Pancreas (tissue), 10 donors: ENCODE data around the gene USP14. TPM values are rescaled to one million over a fixed set of nuclear protein-coding genes. Genes with fewer than 3 reads are reported as not detected.
A peak's percentile ranks its signal among the peaks of the same experiment; 100 is the strongest.
"Not testable (repeated sequence)": the region's sequence is repeated elsewhere in the genome, so short reads cannot be mapped to it uniquely, and the experiment has no call there.

Source experiments
- ATAC-seq, 4 donors: fragments of 200-7000 bp; cut with Tn5 transposase; one replicate each; pipeline versions ENCODE4 v1.8.0 to v1.9.1; 2020; ENCODE audit warnings: mild to moderate bottlenecking in 4 of 4, moderate library complexity in 4 of 4
- DNase-seq, 6 donors: peaks; one replicate each; pipeline ENCODE4 v3.0.0-alpha.2; 2020
- FAIRE-seq: peaks from 2 replicates; lab custom pipeline; 2012; peaks lifted over from hg19 to GRCh38; lab: Jason Lieb, UNC
- H3K27ac ChIP-seq, 4 donors: fragments of 200-600 bp; sonication (generic); 1 replicate in 3 of 4; 2 replicates in 1 of 4; pipeline versions ENCODE4 v1.5.0 to v1.8.0; 2020
- H3K27me3 ChIP-seq, 4 donors: fragments of 200-600 bp; one replicate each; pipeline ENCODE4 v1.8.0; 2021
- H3K36me3 ChIP-seq, 3 donors: fragments of 200-600 bp; sonication (generic) in 1 of 3; one replicate each; pipeline versions ENCODE4 v1.5.0 to v1.8.0; 2020 to 2021
- H3K4me1 ChIP-seq, 3 donors: fragments of 200-600 bp; one replicate each; pipeline ENCODE4 v1.8.0; 2021
- H3K4me3 ChIP-seq, 4 donors: fragments of 200-600 bp; sonication (generic) in 2 of 4; one replicate each; pipeline versions ENCODE4 v1.5.0 to v1.8.0; 2020 to 2021
- H3K9me3 ChIP-seq, 4 donors: fragments of 200-600 bp; one replicate each; pipeline ENCODE4 v1.8.0; 2021
- WGBS, 2 donors: extraction: QIAGEN DNeasy Blood & Tissue Kit; methylation state at CpG; one replicate each; pipeline ENCODE4 v1.1.7; 2013; 5-methylcytosine and 5-hydroxymethylcytosine counted together
- intact Hi-C, 3 donors: fragments of 100-400 bp; cut with DNase I; formaldehyde crosslinking; loops; one replicate each; pipeline versions ENCODE4 v1.11.1 to v1.14.2; 2022
- polyA plus RNA-seq, 2 donors: library from polyadenylated mRNA; stranded (reverse); fragments of 200-250 nt; gene quantifications; one replicate each; pipeline ENCODE4 v1.2.3, GENCODE V29; 2013
- total RNA-seq, 6 donors: library from RNA; stranded (reverse); fragmentation: NEBNext Ultra II Directional in 4 of 6; extraction: Animal tissue kit (Norgen Biotek cat#: 25700) in 4 of 6; gene quantifications; one replicate each; pipeline versions ENCODE4 v1.2.1 to v1.2.4, GENCODE V29; 2021 to 2023
- TF ChIP-seq, protein P1 (sequence below), 4 donors: fragments of 200-600 bp; sonication (generic) in 3 of 4; IDR thresholded peaks; one replicate each; pipeline versions ENCODE4 v1.5.0 to v1.8.0; 2021; ENCODE audit warnings: antibody characterized with exemption in 4 of 4
- donor health status: healthy with polysubstance abuse.
- donor health status: DM: no; HTN: no; CAD: no; lungs with moderate emphysema.
- donor health status: DM: no; HTN: no; CAD: no.
- donor health status: control.
- donor health status: control.
- donor health status: Bipolar disorder and iron deficiency.
- donor health status: DM: yes; HTN: yes; CAD: no.
- donor health status: DM: no; HTN: no; CAD: no.
- donor health status: DM: no; HTN: no; CAD: no.
- donor health status: DM: yes; HTN: yes; CAD: no.

Gene USP14
- total RNA-seq (10 to 100 TPM; 10.3 to 21.4 (median 16.6) TPM), polyA plus RNA-seq (10 to 100 TPM in 1 of 2 donors, 1 to 10 TPM in 1; 6.8 to 11.6 TPM)

DNA sequence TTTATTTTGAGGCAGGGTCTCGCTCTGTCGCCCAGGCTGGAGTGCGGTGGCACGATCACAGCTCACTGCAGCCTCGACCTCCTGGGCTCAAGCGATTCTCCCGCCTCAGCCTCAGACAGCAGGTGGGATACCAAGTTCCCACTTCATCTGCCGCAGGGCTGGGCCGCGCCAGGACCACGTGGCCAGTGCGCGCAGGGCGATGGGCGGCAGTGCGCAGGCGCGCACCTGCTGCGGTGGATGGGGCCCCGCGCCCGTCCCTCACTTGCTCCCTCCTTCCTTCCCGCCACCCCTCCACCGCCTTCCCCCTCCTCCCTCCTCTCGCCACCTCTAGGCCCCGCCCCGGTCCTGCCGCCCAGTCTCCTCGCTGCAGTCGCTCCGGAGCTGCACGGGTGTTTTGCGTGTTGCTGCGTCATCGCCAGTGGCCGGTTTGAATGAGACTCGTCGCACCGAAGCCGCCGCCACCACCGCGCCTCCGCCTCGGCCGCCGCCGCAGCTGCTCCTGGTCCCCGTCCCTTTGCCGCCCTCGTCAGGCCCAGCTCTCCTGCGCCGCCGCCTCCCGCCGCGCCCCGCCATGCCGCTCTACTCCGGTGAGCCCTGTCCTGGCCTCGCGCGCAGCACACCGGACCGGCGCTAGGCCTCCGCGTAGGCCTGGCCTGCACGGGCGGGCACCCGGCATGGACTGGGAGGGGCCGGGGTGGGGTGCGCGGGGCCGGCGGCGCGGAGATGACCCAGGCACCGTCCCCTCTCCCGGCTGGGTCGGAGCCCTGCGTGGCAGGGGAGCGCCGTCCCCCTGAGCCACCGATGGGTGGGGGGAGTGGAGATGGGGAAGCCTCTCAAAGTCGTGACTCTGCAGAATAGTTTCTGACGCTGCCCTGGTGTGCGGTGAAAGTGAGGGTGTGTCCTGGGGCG, at the start of gene USP14:
Gene USP14 (plus strand): TSS at position 430 of the 909 bp plus-strand sequence. CDS start 142 bp downstream, at position 572.
- H3K27ac ChIP-seq, result peak within 1 kb of the TSS; percentile 56 to 74 (median 70)
- peak; percentile 94 to 99 (median 97) for DNase-seq
- no peaks in the 10 kb centered on the region for H3K9me3 ChIP-seq
- H3K4me1 ChIP-seq, result peaks cover 0 to 16% (median 5%) of the 10 kb centered on the region in 3 donors
- peak within 1 kb of the TSS; percentile 49 to 95 (median 82) for H3K4me3 ChIP-seq
- no peaks in the 10 kb centered on the region for H3K27me3 ChIP-seq
- 1 to 2% methylated on average over 67 to 89 of the region's 89 CpGs for WGBS, 2 donors
- H3K36me3 ChIP-seq, result no peaks in the 10 kb centered on the region
- intact Hi-C loops, result no loop called here
- TF ChIP-seq, protein P1, sequence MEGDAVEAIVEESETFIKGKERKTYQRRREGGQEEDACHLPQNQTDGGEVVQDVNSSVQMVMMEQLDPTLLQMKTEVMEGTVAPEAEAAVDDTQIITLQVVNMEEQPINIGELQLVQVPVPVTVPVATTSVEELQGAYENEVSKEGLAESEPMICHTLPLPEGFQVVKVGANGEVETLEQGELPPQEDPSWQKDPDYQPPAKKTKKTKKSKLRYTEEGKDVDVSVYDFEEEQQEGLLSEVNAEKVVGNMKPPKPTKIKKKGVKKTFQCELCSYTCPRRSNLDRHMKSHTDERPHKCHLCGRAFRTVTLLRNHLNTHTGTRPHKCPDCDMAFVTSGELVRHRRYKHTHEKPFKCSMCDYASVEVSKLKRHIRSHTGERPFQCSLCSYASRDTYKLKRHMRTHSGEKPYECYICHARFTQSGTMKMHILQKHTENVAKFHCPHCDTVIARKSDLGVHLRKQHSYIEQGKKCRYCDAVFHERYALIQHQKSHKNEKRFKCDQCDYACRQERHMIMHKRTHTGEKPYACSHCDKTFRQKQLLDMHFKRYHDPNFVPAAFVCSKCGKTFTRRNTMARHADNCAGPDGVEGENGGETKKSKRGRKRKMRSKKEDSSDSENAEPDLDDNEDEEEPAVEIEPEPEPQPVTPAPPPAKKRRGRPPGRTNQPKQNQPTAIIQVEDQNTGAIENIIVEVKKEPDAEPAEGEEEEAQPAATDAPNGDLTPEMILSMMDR (IDR thresholded peaks at IDR 0.05), result no peak
- FAIRE-seq, result no peak
- peak; percentile 94 to 99 (median 97) for ATAC-seq

DNA sequence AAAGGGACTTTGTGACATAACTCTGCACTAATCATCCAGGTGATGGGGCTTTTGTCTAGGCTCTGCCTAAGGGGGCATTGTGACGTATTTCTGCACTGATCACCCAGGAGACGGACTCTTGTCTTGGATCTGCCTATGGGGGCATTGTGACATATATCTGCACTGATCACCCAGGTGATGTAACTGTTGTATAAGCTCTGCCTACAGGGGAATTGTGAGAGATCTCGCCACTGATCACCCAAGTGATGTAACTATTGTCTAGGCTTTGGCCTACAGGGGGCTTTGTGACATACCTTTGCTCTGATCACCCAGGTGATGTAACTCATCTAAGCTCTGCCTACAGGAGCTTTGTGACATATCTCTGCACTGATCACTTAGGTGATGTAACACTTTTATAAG, 49.7 kb upstream of the USP14 start:
- peak in 1 of 4 donors; percentile 16 for ATAC-seq
- H3K36me3 ChIP-seq, H3K4me3 ChIP-seq, H3K4me1 ChIP-seq, FAIRE-seq, H3K27ac ChIP-seq, intact Hi-C loops, H3K9me3 ChIP-seq, H3K27me3 ChIP-seq, DNase-seq: not testable (repeated sequence)
- no CpG with 5 or more reads among the region's 3 CpGs for WGBS, 2 donors

DNA sequence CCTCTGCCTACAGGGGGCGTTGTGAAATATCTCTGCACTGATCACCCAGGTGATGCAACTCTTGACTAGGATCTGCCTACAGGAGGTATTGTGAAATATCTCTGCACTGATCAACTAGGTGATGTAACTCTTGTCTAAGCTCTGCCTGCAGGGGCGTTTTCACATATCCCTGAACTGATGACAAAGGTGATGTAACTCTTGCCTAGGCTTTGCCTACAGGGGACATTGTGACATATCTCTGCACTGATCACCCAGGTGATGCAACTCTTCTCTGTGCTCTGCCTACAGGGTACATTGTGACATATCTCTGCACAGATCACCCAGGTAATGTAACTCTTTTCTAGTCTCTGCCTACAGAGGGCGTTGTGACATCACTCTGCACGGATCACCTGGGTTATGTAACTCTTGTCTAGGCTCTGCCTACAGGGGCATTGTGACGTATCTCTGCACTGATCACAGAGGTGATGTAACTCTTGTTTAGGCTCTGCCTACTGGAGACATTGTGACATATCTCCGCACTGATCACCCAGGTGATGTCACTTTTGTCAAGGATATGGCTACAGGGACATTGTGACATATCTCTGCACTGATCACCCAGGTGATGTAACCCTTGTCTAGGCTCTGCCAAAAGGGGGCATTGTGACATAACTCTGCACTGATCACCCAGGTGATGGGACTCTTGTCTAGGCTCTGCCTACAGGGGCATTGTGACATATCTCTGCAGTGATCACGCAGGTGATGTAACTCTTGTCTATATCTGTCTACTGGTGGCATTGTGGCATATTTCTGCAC, 49.0 kb upstream of the USP14 start:
- H3K9me3 ChIP-seq, H3K36me3 ChIP-seq, intact Hi-C loops, H3K27ac ChIP-seq, FAIRE-seq, H3K27me3 ChIP-seq, H3K4me1 ChIP-seq, H3K4me3 ChIP-seq: not testable (repeated sequence)
- WGBS, 2 donors, result 20 to 27% methylated on average over 7 of the region's 7 CpGs
- DNase-seq (peak in 4 of 6 donors; percentile 28 to 67 (median 52)), ATAC-seq (peak in 1 of 4 donors; percentile 4)

GRCh38 chr18:109922-110261, 48.5 kb upstream of the USP14 start:
- DNase-seq, intact Hi-C loops, H3K36me3 ChIP-seq, H3K27me3 ChIP-seq, H3K4me1 ChIP-seq, FAIRE-seq, H3K9me3 ChIP-seq, H3K27ac ChIP-seq, H3K4me3 ChIP-seq: not testable (repeated sequence)
- WGBS, 2 donors, result 46 to 49% methylated on average over 5 of the region's 5 CpGs
- peak in 1 of 4 donors; percentile 1 for ATAC-seq

DNA sequence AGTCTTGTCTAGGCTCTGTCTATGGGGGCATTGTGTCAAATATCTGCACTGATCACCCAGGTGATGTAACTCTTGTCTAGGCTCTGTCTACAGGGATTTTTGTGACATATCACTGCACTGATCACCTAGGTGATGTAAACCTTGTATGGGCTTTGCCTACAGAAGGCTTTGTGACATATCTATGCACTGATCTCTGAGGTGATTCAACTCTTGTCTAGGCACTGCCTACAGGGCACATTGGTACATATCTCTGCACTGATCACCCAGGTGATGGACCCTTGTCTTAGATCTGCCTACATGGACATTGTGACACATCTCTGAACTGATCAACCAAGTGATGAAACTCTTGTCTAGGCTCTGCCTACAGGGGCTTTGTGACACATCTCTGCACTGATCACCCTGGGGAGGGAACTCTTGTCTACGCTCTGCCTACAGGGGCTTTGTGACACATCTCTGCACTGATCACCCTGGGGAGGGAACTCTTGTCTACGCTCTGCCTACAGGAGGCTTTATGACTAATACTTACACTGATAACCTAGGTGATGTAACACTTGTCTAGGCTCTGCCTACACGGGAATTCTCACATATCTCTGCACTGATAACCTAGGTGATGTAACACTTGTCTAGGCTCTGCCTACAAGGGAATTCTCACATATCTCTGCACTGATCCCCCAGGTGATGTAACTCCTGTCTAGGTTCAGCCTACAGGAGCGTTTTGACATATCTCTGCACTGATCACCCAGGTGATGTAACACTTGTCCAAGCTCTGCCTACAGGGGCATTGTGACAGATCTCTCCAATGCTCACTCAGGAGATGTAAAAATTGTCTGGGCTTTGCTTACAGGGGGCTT, 47.8 kb upstream of the USP14 start:
- DNase-seq, intact Hi-C loops, H3K9me3 ChIP-seq, FAIRE-seq, H3K36me3 ChIP-seq, H3K4me1 ChIP-seq, H3K4me3 ChIP-seq, H3K27me3 ChIP-seq: not testable (repeated sequence)
- ATAC-seq, result peak in 1 of 4 donors; percentile 12
- peak overlapping the region in 1 of 4 donors; percentile 80 for H3K27ac ChIP-seq
- WGBS, 2 donors, result 46 to 48% methylated on average over 4 of the region's 4 CpGs

- WGBS, 2 donors, result 15 to 23% methylated on average over 38 to 42 of the region's 42 CpGs
- H3K27ac ChIP-seq, result peak overlapping the region; percentile 46 to 80 (median 75)
- peak overlapping the region in 2 of 4 donors; percentile 32 to 36 for H3K4me3 ChIP-seq
- intact Hi-C loops, result no loop called here
- ATAC-seq (peak; percentile 44 to 83 (median 78)), FAIRE-seq (no peak), DNase-seq (peak; percentile 69 to 92 (median 86))
- no peaks in the 10 kb centered on the region for H3K27me3 ChIP-seq
- H3K9me3 ChIP-seq, result no peaks in the 10 kb centered on the region
- H3K4me1 ChIP-seq, result no peaks in the 10 kb centered on the region
- TF ChIP-seq, protein P1 (IDR thresholded peaks at IDR 0.05), result no peak
- H3K36me3 ChIP-seq, result no peaks in the 10 kb centered on the region
These were observed 46.9 kb upstream of the USP14 start for GRCh38 chr18:111306-112014.

- intact Hi-C loops, H3K4me1 ChIP-seq, H3K27me3 ChIP-seq, H3K9me3 ChIP-seq, H3K36me3 ChIP-seq: not testable (repeated sequence)
- Histone ChIP-seq H3K27ac (peak overlapping the region; percentile 46 to 80 (median 75)), H3K4me3 (peak overlapping the region in 2 of 4 donors; percentile 32 to 36)
- FAIRE-seq (peak; percentile 94), ATAC-seq (peak in 3 of 4 donors; percentile 23 to 32 (median 23)), DNase-seq (peak; percentile 39 to 93 (median 68))
- 34 to 35% methylated on average over 22 to 28 of the region's 43 CpGs for WGBS, 2 donors
These were observed 46.2 kb upstream of the USP14 start for GRCh38 chr18:112015-112733.

DNA sequence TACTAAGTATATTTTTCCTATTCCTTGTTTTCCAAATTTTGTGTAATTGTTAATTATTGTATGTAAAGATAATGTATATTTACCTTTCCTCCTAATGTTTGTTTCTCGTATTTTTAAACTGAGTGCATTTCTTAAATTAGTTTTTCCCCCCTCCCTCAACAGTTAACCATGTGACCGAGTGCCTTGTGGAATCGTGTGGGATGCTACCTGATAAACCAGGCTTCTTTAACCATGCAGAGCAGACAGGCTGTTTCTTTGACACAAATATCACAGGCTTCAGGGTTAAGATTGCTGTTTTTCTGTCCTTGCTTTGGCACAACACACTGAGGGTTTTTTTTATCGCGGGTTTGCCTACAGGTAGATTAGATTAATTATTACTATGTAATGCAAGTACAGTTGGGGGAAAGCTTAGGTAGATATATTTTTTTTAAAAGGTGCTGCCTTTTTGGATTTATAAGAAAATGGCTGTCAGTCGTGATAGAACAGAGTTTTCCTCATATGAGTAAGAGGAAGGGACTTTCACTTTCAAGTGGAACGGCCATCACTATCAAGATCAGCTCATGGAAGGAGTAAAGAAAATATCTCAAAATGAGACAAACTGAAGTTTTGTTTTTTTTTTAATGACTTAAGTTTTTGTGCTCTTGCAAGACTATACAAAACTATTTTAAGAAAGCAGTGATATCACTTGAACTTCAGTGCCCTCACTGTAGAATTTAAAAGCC, 37.7 kb upstream of the USP14 start:
- H3K27ac ChIP-seq, H3K36me3 ChIP-seq, FAIRE-seq, H3K27me3 ChIP-seq, intact Hi-C loops, H3K9me3 ChIP-seq, H3K4me3 ChIP-seq, DNase-seq, H3K4me1 ChIP-seq: not testable (repeated sequence)
- ATAC-seq, result peak in 1 of 4 donors; percentile 28
- 42 to 59% methylated on average over 7 of the region's 7 CpGs for WGBS, 2 donors
